NCI-H748 (cell line): ENCODE results near the gene SLC30A7.
A peak's percentile ranks its signal among the peaks of the same experiment; 100 is the strongest.

ENCODE experiments used
- DNase-seq: peaks from one replicate; lab custom pipeline; 2025; ENCODE audit not compliant: unreplicated experiment; lab: John Stamatoyannopoulos, UW

SLC30A7 gene

DNA sequence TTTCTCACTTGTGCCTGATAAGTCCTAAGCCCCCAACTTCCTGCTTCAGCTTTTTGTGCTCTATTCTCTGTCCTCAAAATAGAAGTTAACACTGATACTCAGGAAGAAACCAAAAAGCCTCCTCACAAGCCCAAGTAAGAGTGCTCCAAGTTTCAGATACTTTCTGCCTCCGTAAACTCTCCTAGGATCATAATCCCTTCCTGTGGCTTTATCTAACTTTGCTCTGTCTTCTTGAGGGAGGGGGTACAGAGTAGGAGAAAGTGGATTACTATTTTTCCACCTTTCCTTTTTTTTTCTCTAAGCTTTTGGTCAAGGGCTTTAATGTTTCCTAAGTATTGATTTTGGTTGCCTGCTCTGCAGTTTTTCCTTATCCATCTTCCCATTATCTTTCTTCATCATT, 75.1 kb downstream of the SLC30A7 start:
- DNase-seq = no peak

DNA sequence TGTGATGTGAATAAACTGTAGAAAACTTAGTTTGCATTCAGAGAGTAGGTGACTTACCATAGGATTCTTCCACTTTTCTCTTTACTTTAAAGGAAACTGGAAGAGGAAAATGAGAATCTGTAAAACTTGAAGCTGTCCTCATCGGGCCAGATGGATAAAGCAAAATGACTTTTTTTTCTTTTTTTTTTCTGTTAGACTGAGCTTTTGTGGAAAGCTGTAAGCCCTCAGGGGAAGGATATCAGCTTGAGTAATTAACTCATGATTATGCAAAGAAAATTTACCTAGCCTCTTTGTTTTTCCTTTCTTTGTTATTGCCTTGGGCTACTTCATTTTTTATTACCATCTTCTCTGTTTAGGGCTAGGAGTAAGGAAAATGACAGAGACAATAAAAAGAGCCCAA, 76.3 kb downstream of the SLC30A7 start:
- DNase-seq = no peak

DNA sequence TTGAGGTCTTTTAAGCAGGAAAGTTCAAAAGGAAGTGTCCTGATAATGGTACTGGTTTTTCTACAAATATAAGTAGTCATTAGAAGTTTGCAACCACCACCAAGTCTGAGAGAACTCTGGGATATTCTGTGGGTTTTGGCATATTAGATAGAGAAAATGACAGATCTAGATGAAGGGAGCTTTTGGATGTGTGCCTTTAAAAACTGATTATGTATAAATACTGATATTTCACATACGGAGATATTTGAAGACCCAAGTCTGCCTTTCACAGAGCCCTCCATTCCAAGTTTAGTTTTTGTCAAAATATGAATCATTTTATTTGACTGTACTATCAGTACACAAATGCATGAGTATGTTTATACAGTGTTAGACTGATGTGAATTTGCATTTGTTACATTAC, 81.0 kb downstream of the SLC30A7 start:
- no peak for DNase-seq

DNA sequence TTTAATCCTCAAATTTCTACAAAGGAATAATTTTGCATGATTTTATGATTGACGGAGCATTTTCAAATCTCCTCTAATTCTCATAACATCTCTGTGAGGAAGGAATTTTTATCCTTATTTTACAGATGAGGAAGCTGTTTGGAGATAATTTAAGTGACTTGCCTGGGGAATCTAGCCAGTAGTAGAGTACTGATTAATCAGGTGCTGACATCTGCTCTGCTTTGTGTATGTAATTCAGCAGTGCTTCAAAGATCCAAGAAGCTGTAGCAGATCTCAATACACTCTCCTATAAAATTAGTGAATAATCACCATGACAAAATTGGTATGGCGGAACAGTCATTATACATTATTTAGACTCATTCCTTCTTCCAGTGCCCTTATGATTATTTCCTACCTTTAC, 83.7 kb downstream of the SLC30A7 start:
- no peak for DNase-seq

DNA sequence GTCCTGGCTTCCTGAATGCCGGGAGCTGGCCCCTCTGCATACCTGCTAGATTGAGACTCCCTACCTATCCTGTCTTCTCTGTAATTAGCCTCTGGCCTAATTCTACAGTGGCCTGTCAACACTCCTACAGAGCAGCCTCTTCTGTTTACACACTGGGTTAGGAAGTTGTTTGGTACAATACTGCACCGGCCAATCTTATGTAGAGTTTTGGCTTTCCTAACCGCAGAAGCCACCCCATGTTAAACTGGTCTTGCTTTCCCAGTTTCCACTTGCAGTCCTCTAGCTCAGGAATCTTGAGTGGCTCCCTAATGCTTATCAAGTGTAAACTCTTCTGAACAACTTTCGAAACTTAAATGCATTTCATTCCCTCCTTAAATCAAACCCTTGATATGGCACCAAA, 86.9 kb downstream of the SLC30A7 start:
- no peak for DNase-seq

DNA sequence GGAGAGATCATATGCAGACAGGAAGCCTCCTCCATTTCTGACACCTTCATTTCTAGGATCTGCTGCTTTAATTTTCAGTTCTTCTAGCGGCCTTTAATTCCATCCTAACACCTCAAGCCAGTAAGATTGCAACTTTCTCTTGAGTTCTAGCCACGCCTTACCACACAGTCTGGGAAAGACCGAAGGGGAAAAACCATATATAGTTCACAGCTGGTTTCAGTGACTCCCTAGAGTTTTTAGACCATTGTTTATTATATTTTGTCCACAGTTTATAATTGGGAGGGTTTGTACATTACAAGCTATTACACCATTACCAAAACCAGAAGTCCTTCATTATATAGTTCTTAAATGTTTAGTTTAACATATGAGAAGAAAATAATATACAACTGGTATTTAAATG, 92.2 kb downstream of the SLC30A7 start:
- no peak for DNase-seq

DNA sequence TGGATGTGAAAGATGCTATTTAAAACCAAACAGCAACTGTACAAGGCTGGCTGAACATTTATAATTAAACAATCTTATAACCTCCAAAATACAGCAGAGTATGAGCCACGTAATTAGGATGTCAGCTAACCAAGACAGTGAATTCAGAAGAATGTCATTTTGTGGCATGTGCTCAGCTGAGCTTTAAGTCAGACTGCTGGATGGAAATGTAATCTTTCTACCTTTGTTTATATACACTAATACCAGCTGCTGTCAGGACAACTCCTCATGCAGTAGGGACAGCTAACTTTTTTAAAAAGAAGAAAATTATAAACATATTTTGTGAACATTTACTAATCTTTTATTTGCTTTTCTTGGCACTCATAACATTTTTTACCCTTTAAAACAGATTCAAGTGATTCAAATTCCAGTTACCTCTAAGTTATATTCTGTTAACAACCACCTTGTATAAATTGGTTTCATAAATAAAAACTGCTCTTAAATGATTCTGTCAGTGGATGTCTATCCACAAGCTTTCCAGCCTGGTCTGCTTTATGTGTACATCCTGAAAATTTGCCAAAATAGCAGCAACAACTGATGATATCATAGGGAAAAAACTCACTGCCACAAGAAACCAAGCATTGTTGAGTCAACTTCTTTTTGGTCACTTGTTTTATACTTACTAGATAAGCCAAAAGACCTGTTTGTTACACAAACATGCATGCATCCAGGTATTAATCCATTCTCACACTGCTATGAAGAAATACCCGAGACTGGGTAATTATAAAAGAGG, 93.6 kb downstream of the SLC30A7 start:
- DNase-seq = no peak

DNA sequence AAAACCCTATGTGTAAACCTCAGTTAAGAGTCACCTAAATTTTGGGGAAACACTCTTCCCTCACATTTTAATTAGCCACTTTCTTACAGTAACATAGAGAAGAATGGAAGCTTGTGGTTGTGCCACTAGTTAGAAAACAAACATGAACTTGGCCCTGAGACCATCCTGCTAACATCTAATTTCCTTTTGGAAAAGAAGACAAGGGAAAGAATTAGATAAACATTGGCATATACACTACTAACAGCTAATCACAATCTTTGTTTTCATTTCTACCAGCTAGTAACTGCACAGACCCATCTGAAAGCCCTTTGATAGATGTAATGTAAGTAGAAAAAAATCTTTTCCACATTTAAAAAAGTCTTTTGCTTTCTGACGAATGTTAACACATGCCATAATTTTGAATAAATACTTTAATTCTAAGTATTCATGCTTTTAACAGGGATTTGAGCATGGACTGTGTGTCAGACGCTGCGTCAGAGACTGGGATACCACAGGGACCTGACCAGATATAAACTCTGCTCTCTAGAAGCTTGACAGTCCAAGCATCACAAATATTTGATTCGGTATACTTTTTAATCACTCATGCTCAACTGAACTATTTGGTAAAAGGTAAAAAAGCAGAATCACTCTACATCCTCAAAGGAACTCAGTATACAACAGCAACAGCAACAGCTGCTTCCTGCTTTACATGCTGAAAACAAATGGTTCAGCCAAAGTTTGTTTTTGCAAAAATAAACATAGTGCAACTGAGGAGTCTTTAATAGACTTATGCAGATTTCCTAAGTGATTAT, 99.5 kb downstream of the SLC30A7 start:
- DNase-seq = no peak

DNA sequence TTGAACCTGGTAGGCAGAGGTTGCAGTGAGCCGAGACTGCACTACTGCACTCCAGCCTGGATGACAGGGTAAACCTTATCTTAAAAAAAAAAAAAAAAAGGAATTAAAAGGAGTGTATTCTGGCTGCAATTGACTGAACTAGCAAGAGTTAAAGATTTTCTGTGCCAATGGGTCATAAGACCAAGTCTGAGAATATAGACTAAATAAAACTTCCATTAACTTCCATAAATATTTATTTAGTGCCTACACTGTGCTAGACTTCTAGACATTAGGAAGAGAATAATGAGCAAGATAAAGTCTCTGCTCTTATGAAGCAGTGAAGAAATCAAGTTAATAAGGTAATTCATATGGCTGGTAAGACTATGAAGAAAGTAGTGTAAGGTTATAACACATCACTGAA, 102.5 kb downstream of the SLC30A7 start:
- no peak for DNase-seq

DNA sequence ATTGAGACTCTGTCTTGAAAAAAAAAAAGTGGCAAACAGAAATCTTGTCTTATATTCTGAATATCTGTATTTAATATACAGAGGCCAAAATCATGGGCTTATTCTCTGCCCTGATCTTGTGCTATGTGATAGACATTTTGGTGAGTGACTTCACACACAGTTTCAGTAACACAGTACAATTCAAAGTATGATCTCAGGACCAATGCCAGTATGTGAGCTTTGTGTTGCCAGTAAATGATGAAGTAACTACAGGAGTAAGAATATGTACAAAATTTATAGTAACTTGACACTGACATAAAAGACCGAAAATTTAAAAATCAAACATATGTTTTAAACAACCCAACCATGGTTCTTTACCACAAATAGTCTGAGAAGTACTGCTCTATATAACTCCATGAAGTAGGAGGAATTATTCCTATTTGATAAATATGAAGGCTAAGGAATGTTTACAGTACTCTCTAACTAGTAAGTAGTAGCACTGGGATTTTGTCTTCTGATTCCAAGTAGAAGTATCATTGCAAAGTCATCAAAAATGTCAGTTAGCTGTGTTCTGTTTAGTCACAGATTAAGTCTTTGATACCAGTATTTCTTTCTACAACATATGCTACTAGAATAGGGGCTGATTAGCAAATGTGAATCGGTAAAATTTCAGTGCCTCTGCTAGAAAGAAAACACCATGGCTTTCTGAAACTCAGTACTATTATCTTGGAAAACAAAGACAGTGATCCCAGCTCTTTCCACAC, 104.4 kb downstream of the SLC30A7 start:
- no peak for DNase-seq

DNA sequence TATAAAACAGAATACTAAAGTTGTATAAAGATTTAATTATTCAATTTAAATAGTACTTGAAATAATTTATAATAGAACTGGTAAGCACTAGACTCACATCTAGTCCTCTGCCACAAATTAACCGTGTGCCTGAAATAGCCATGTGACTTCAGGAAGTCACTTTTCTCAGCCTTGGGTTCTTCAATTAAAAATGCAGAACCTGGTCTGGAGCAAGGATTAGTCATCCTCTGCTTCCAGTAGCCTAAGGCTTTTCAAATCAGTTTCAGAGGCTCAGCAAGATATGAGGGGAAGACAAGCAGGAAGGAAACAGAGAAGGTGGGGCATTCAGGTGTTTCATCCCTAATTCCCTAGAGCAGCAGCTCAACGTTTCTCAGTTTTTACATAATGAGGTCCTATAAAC, 106.7 kb downstream of the SLC30A7 start:
- DNase-seq = no peak

DNA sequence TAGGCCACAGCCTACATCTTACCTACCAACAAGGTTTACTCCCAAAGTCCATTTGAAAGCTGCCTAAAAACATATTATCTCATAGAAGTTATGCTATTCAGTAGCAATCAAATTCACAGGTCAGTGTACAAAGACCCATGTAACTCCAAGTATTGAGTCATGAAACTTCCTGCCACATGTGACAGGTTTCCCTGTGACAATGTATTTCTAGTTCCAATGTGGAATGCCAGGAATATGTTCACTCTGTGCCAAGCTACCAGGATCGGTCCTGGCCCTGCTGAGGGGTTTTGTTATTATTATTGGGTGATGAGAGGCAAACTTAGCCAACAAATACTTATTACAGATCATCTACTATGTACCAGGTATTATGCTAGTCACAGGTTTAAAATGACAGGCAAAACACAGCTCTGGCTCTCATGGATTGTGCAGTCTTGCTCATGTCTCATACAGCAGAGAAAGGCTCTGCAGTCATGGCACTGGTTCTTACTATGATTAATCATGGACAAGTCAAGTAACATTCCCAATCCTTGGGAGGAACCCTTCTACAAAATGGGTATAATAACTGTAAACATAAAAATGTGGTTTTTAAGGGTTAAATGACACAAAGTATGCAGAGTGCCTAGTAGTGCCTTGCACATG, 107.2 kb downstream of the SLC30A7 start:
- no peak for DNase-seq

DNA sequence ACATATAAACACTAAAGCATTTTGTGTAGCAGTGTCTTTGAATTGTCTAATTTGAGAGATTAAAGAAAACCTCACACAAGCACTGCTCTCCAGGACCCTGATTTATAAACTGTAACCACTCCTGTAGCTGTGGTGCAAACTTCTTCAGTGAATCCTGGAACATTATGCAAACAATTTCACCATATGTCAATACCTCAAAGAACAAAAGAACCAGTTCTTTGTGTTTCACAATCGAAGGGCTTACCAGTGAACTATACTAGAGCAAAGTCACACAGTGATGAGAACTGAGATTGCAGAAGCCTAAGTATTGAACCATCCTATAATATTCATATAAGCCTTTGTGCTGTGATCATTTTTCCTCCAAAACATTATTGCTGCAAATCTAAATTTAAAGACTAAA, 108.2 kb downstream of the SLC30A7 start:
- peak; percentile 48 for DNase-seq

DNA sequence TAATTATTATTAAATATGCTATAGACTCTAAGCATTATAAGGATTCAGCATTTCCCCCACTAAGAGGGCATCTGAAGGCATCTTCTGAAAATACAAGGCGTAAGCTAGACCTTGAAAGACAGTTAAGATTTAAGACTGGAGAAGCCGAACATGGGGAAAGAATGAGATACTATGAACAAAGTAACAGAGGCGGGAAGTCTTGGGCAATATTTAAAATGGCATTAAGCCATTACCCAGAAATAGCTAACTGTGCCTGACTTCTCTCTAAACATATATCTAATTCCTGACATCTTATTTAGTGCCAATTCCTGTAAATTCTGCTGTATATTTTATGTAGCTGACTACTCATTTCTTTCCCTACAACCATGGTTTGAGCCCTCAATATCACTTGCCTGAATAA, 108.8 kb downstream of the SLC30A7 start:
- DNase-seq = no peak

DNA sequence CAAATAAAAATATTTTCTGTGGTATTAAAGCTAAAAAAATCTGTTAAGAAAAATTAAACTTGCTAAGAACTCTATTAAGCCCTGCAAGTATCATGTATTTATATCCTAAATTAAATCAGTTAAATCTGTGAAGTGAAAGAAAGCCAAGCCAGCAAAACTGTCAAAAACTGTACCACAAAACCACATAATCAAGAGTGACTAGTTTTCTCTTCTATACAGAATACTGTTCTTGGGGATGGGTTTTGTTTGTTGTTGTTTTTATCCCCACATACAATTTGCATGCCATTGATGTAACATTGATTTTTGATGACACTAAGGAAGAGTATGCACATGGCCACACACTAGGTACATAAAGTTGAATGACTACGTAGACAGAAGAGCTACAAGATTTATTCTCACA, 109.3 kb downstream of the SLC30A7 start:
- no peak for DNase-seq

DNA sequence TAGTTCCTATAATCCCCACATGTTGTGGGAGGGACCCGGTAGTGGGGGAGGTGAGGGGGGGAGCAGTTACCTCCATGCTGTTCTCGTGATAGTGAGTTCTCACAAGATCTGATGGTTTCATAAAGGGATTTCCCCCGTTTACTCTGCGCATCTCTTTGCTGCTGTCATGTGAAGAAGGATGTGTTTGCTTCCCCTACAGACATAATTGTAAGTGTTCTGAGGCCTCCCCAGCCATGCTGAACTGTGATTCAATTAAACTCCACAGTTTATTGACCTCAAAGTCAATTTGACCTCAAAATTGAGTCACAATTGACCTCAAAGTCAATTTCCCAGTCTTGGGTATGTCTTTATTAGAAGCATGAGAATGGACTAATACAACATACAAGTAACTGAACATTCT, 110.0 kb downstream of the SLC30A7 start:
- no peak for DNase-seq

DNA sequence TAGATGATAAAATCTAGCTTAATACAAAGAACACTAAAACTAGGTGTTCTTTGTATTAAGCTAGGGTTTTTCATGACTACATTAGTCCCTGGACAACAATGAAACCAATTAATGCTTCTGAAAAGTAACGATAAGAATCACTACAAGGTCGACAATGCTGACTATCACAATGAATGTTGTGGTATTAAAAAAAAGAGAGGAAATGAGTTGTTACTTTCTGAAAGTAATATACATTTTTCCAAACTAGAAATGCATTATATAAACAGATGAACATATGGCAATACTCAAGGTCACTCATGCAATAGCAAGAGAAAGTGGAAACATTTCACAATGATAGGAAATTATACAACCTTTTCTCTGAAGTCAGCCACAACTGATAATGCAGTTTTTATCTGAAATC, 110.7 kb downstream of the SLC30A7 start:
- no peak for DNase-seq

DNA sequence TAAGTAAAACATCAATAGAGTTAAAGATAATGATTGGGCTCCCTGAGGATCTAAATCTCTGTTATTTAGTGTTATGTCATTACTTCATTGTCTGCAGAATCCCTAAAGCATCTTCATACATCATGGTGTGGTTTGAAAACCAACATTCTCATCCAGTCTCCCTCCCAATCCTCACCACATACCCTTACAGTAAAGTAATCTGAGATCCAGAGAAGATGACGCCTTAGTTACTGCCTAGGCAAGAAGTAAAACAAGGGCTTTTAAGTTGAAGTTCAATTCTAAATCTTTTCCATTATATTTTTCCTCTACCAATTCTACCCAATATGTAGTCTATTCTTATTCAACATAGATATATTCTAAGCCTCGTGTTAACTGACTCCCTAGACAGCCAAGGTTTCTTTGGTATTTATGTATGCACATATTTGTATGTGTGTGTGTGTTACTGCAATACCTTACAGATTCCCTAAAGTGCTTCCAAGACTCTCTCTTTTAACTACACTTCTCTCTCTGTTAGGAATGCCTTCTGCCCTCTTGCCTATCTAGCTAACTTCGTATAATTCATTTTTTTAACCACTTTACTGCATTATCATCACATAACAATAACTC, 112.4 kb downstream of the SLC30A7 start:
- no peak for DNase-seq

DNA sequence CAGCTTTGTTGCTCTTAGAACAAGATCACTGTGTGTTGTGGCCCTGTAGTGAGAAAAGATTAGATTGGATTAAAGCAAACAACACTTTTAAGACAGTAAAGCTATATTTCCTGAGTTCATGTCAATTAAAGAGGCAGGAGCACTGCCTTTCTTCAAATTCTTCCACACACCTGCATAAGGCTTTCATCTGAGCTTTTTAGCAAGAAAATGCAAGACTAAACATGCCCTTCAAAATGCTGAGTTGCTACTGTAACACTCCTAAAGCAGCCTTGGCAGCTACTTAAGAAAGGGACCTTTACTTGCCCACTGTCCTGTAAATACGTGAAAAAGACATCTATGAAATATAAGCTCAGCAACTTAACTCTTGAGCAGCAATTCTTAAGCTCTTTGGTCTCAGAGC, 117.9 kb downstream of the SLC30A7 start:
- no peak for DNase-seq

DNA sequence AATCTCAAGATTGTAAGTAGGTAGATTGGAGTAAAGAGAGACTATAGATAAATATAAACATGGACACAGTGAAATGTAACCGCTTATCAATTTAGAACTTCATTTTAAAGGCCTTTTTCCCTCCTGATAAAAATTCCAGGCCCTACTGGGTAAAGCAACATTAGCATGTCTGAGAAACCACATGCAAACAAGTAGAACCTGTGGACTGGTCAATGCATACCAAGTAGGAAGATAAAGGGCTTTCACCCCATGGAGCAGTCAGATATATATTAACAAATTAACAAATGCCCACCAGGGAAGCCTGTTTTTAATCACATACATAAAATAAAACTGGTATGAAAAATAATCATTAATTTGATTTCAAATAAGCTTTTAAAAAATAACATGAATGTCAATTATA, 121.6 kb downstream of the SLC30A7 start:
- no peak for DNase-seq

DNA sequence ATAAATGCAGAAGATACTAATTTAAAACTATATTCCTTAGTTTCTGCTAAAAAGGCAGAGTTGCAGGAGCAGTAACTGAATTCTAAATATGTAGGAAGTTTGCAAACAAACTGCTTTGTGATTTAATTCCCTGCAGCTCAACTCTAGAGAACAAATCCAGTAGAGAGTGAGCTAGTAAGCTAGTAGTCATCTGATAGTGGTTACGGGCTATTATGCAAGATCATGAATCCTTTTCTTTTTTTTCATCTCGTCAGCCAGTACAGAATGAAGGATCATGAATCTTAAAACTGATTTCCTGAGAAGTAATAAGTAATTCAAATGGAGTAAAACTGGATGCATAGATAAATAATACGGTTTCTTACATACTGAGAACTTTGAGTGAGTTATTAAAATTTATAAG, 126.4 kb downstream of the SLC30A7 start:
- DNase-seq = peak; percentile 55
